SK-N-SH (cell line): ENCODE measurements around the gene SPAAR. TPM values are rescaled to one million over a fixed set of nuclear protein-coding genes. Genes with fewer than 3 reads are reported as not detected.

Source experiments
- CTCF ChIA-PET: fragments of 300-600, 350-600 bp; formaldehyde crosslinking; extraction: SDS; loops from one replicate; lab custom pipeline; 2021; lab: Yijun Ruan, JAX
- POLR2A ChIA-PET: fragments of 350-600 bp; sonication (Branson Sonifier 250); formaldehyde crosslinking; extraction: SDS; loops from one replicate; lab custom pipeline; 2020; ENCODE audit warnings: antibody characterized with exemption, inconsistent platforms; lab: Yijun Ruan, JAX
- DNase-seq: peaks from one replicate; pipeline ENCODE4 v3.0.0; 2012
- H2AFZ ChIP-seq: fragments of 200-600 bp; sonication (generic); 2 replicates; pipeline ENCODE4 v1.8.1; 2016; ENCODE audit warnings: antibody characterized with exemption, mild to moderate bottlenecking, low read depth
- H3F3A ChIP-seq: fragments of 200-600 bp; sonication (generic); replicated peaks from 2 replicates; pipeline ENCODE3; 2016; ENCODE audit warnings: antibody characterized with exemption, mild to moderate bottlenecking; ENCODE audit not compliant: insufficient read depth
- H3K27ac ChIP-seq, 2 experiments: fragments of 200-500 bp in 1 of 2; fragments of 200-600 bp in 1 of 2; sonication (Bioruptor generic) in 1 of 2; sonication (generic), shearing (Covaris generic) in 1 of 2; 2 replicates each; pipeline versions ENCODE4 v1.5.1 to v1.6.1; 2014 to 2016; ENCODE audit warnings: low read depth in 2 of 2, inconsistent platforms in 1 of 2, low read length in 1 of 2, mild to moderate bottlenecking in 1 of 2, mixed read lengths in 1 of 2
- H3K27me3 ChIP-seq: fragments of 200-600 bp; sonication (generic), shearing (Covaris generic); 2 replicates; pipeline ENCODE4 v1.6.1; 2016; ENCODE audit warnings: mixed run types; ENCODE audit not compliant: insufficient read depth
- H3K36me3 ChIP-seq, 2 experiments: fragments of 200-500 bp in 1 of 2; fragments of 200-600 bp in 1 of 2; sonication (Bioruptor generic) in 1 of 2; sonication (generic) in 1 of 2; replicated peaks in 1 of 2; 2 replicates each; pipeline versions ENCODE3 to v1.5.1; 2014 to 2016; ENCODE audit warnings: low read length in 1 of 2, mild to moderate bottlenecking in 1 of 2; ENCODE audit not compliant: insufficient read depth in 2 of 2, control insufficient read depth in 1 of 2
- H3K4me1 ChIP-seq, 2 experiments: fragments of 200-500 bp in 1 of 2; fragments of 200-600 bp in 1 of 2; sonication (Bioruptor generic) in 1 of 2; sonication (generic), shearing (Covaris generic) in 1 of 2; 2 replicates each; pipeline versions ENCODE4 v1.5.1 to v1.6.1; 2014 to 2016; ENCODE audit warnings: low read depth in 1 of 2, low read length in 1 of 2, mixed run types in 1 of 2; ENCODE audit not compliant: insufficient read depth in 2 of 2, control insufficient read depth in 1 of 2
- H3K4me2 ChIP-seq: fragments of 200-600 bp; sonication (generic), shearing (Covaris generic); 2 replicates; pipeline ENCODE4 v1.6.1; 2017; ENCODE audit warnings: mixed run types
- H3K4me3 ChIP-seq, 2 experiments: fragments of 200-500 bp in 1 of 2; fragments of 200-600 bp in 1 of 2; sonication (Bioruptor generic) in 1 of 2; sonication (generic), shearing (Covaris generic) in 1 of 2; 2 replicates each; pipeline versions ENCODE4 v1.5.1 to v1.8.1; 2014 to 2016; ENCODE audit warnings: low read depth in 2 of 2, inconsistent platforms in 1 of 2, low read length in 1 of 2, mild to moderate bottlenecking in 1 of 2, mixed read lengths in 1 of 2, moderate library complexity in 1 of 2
- H3K79me2 ChIP-seq: fragments of 200-600 bp; sonication (generic); 2 replicates; pipeline ENCODE4 v1.8.1; 2017; ENCODE audit warnings: mild to moderate bottlenecking; ENCODE audit not compliant: insufficient read depth
- H3K9ac ChIP-seq: fragments of 200-600 bp; sonication (generic); 2 replicates; pipeline ENCODE4 v1.6.1; 2017; ENCODE audit warnings: mixed run types
- H3K9me2 ChIP-seq: fragments of 200-600 bp; sonication (generic); 2 replicates; pipeline ENCODE4 v1.6.1; 2017; ENCODE audit warnings: mixed run types
- H3K9me3 ChIP-seq: fragments of 200-600 bp; sonication (generic); 2 replicates; pipeline ENCODE4 v1.6.1; 2017; ENCODE audit warnings: mixed run types, mild to moderate bottlenecking, moderate library complexity
- H4K20me1 ChIP-seq: fragments of 200-600 bp; sonication (generic); 2 replicates; pipeline ENCODE4 v1.6.1; 2017; ENCODE audit warnings: mild to moderate bottlenecking, mixed run types; ENCODE audit not compliant: insufficient read depth
- CHD2 ChIP-seq: fragments of 150-350 bp; IDR thresholded peaks from 2 replicates; pipeline ENCODE4 v1.6.1; 2018; ENCODE audit warnings: low read length; ENCODE audit not compliant: partially characterized antibody
- CTCF ChIP-seq: fragments of 200-600 bp; sonication (generic); IDR thresholded peaks from 2 replicates; pipeline ENCODE4 v1.6.1; 2017; ENCODE audit warnings: antibody characterized with exemption, mild to moderate bottlenecking, moderate library complexity
- FOXJ3 ChIP-seq: sonication (generic); formaldehyde crosslinking; IDR thresholded peaks from 2 replicates; pipeline ENCODE4 v1.5.1; 2020; ENCODE audit warnings: mild to moderate bottlenecking, missing genetic modification reagents
- FOXM1 ChIP-seq: IDR thresholded peaks from 2 replicates; pipeline ENCODE4 v1.4.0; 2012; ENCODE audit warnings: low read depth, mild to moderate bottlenecking
- JUND ChIP-seq: IDR thresholded peaks from 2 replicates; pipeline ENCODE4 v1.4.0; 2012
- MEF2A ChIP-seq: IDR thresholded peaks from 2 replicates; pipeline ENCODE4 v1.4.0; 2012; ENCODE audit warnings: low read depth, borderline replicate concordance
- NFIC ChIP-seq: IDR thresholded peaks from 2 replicates; pipeline ENCODE4 v1.4.0; 2012; ENCODE audit warnings: borderline replicate concordance
- NRF1 ChIP-seq: IDR thresholded peaks from 2 replicates; pipeline ENCODE4 v1.6.1; 2012; ENCODE audit warnings: low read depth, mild to moderate bottlenecking, low read length
- PBX3 ChIP-seq: IDR thresholded peaks from 2 replicates; pipeline ENCODE4; 2012
- POLR2AphosphoS5 ChIP-seq: IDR thresholded peaks from 2 replicates; pipeline ENCODE4 v1.6.1; 2012; ENCODE audit warnings: low read depth, low read length
- RAD21 ChIP-seq: IDR thresholded peaks from 2 replicates; pipeline ENCODE4 v1.6.1; 2012; ENCODE audit warnings: mild to moderate bottlenecking, low read length
- RCOR1 ChIP-seq: fragments of 150-350 bp; IDR thresholded peaks from 2 replicates; pipeline ENCODE4 v1.6.1; 2017; ENCODE audit warnings: antibody characterized with exemption, low read length
- REST ChIP-seq: IDR thresholded peaks from 2 replicates; pipeline ENCODE4 v1.6.1; 2012; ENCODE audit warnings: mild to moderate bottlenecking, low read depth, low read length, moderate library complexity
- RXRA ChIP-seq: IDR thresholded peaks from 2 replicates; pipeline ENCODE4 v1.4.0; 2012; ENCODE audit warnings: low read depth, mild to moderate bottlenecking, borderline replicate concordance
- SIN3A ChIP-seq: IDR thresholded peaks from 2 replicates; pipeline ENCODE4 v1.6.1; 2012; ENCODE audit warnings: low read depth, mild to moderate bottlenecking, low read length, moderate library complexity, borderline replicate concordance
- SMC3 ChIP-seq: IDR thresholded peaks from 2 replicates; pipeline ENCODE4 v1.6.1; 2012; ENCODE audit warnings: low read depth, low read length, improper control_type of control experiment
- TCF12 ChIP-seq: IDR thresholded peaks from 2 replicates; pipeline ENCODE4 v1.4.0; 2012
- USF1 ChIP-seq: IDR thresholded peaks from 2 replicates; pipeline ENCODE4 v1.4.0; 2012; ENCODE audit warnings: low read depth, borderline replicate concordance
- YY1 ChIP-seq: IDR thresholded peaks from 2 replicates; pipeline ENCODE4 v1.4.0; 2012; ENCODE audit warnings: low read depth, mild to moderate bottlenecking
- ZBTB33 ChIP-seq: IDR thresholded peaks from 2 replicates; pipeline ENCODE4 v1.4.0; 2012; ENCODE audit warnings: low read depth, borderline replicate concordance
- WGBS: methylation state at CpG from one replicate; pipeline ENCODE4 v1.1.6; 2017; ENCODE audit warnings: low lambda C conversion rate; 5-methylcytosine and 5-hydroxymethylcytosine counted together
- polyA plus RNA-seq, 3 experiments: library from polyadenylated mRNA; depleted of rRNA; stranded (reverse); fragments of >200 nt; gene quantifications; 2 replicates each; pipeline ENCODE4 v1.2.3, GENCODE V29; 2012

The SPAAR gene
- polyA plus RNA-seq, 1 of the 3 experiments (the other 2 are of a cell fraction) = 0.13 TPM

GRCh38 chr9:35930521-35930920 is 21.2 kb downstream of the SPAAR start:
- no peak overlapping the region for H2AFZ ChIP-seq
- peaks cover 36% of the 10 kb centered on the region for H3F3A ChIP-seq
- H4K20me1 ChIP-seq = no peaks in the 10 kb centered on the region
- H3K9ac ChIP-seq = no peak overlapping the region
- TF ChIP-seq NFIC = no peak
- TF ChIP-seq RAD21 = no peak
- H3K4me2 ChIP-seq = no peak overlapping the region
- no peaks in the 10 kb centered on the region for H3K36me3 ChIP-seq
- no peak for DNase-seq
- no peaks in the 10 kb centered on the region for H3K79me2 ChIP-seq
- H3K4me3 ChIP-seq = no peak overlapping the region
- no peaks in the 10 kb centered on the region for H3K9me2 ChIP-seq
- H3K4me1 ChIP-seq = peaks cover 0 to 19% of the 10 kb centered on the region in 2 experiments; a peak in 3 of 4 replicates
- ChIA-PET POLR2A (no interaction called here), CTCF (no interaction called here)
- H3K9me3 ChIP-seq = no peaks in the 10 kb centered on the region
- no peak overlapping the region for H3K27ac ChIP-seq
- H3K27me3 ChIP-seq = no peaks in the 10 kb centered on the region

GRCh38 chr9:35930989-35931388 is 21.7 kb downstream of the SPAAR start:
- no peak overlapping the region for H3K4me3 ChIP-seq
- no peak for DNase-seq
- H2AFZ ChIP-seq = no peak overlapping the region
- H3K27me3 ChIP-seq = no peaks in the 10 kb centered on the region
- H3F3A ChIP-seq = peaks cover 38% of the 10 kb centered on the region
- no peak overlapping the region for H3K4me2 ChIP-seq
- WGBS = 85% methylated on average over 3 of the region's 3 CpGs
- TF ChIP-seq PBX3 (no peak), CTCF (no peak), RAD21 (no peak), NRF1 (no peak), SMC3 (no peak), POLR2AphosphoS5 (no peak), USF1 (no peak), MEF2A (no peak), CHD2 (no peak), FOXM1 (no peak), TCF12 (no peak), RCOR1 (no peak), NFIC (no peak), RXRA (no peak), YY1 (no peak), FOXJ3 (CRISPR knock-in tag) (no peak), JUND (no peak), REST (no peak), ZBTB33 (no peak), SIN3A (no peak)
- H3K9me3 ChIP-seq = no peaks in the 10 kb centered on the region
- no peaks in the 10 kb centered on the region for H3K36me3 ChIP-seq
- no peak overlapping the region for H3K27ac ChIP-seq
- H3K79me2 ChIP-seq = no peaks in the 10 kb centered on the region
- ChIA-PET POLR2A (no interaction called here), CTCF (interaction anchor here (0.9 to 1.0 kb wide), 2 partner anchors 10 to 15 kb away, joined by 3 to 4 read pairs; no protein-coding TSS in a partner anchor)
- peaks cover 0 to 19% of the 10 kb centered on the region in 2 experiments; a peak in 3 of 4 replicates for H3K4me1 ChIP-seq
- no peak overlapping the region for H3K9ac ChIP-seq
- no peaks in the 10 kb centered on the region for H3K9me2 ChIP-seq
- no peaks in the 10 kb centered on the region for H4K20me1 ChIP-seq
